UCSD-AML1 (cell line): ENCODE measurements around the gene LEKR1.
"Not testable (repeated sequence)": the region's sequence is repeated elsewhere in the genome, so short reads cannot be mapped to it uniquely, and the experiment has no call there.

Source experiments
- DNase-seq: peaks from one replicate; lab custom pipeline; 2025; ENCODE audit not compliant: unreplicated experiment; lab: John Stamatoyannopoulos, UW

The LEKR1 gene

GRCh38 chr3:156826144-156826895 is at the start of gene LEKR1:
LEKR1 (plus strand) TSS chr3:156826353; CDS start chr3:156829330, 2,977 bp downstream.
- DNase-seq, result peak; percentile 22

- DNase-seq, result no peak
Observed at GRCh38 chr3:156776871-156777270, 49.3 kb upstream of the LEKR1 start.

GRCh38 chr3:156781310-156782230 is 44.6 kb upstream of the LEKR1 start:
- no peak for DNase-seq

- DNase-seq, result no peak
Observed at GRCh38 chr3:156782319-156782718, 43.8 kb upstream of the LEKR1 start.

- no peak for DNase-seq
Observed at GRCh38 chr3:156782921-156783320, 43.2 kb upstream of the LEKR1 start.

- DNase-seq, result no peak
Observed at GRCh38 chr3:156787001-156787400, 39.2 kb upstream of the LEKR1 start.

- no peak for DNase-seq
Observed at GRCh38 chr3:156787926-156788663, 38.1 kb upstream of the LEKR1 start.

- DNase-seq, result no peak
Observed at GRCh38 chr3:156788846-156789245, 37.3 kb upstream of the LEKR1 start.

GRCh38 chr3:156790156-156790555 is 36.0 kb upstream of the LEKR1 start:
- DNase-seq, result no peak

GRCh38 chr3:156792114-156792513 is 34.0 kb upstream of the LEKR1 start:
- DNase-seq, result no peak

GRCh38 chr3:156792536-156792935 is 33.6 kb upstream of the LEKR1 start:
- DNase-seq, result no peak

GRCh38 chr3:156792945-156793344 is 33.2 kb upstream of the LEKR1 start:
- DNase-seq, result no peak

- DNase-seq, result no peak
Observed at GRCh38 chr3:156793400-156793799, 32.8 kb upstream of the LEKR1 start.

GRCh38 chr3:156793851-156794250 is 32.3 kb upstream of the LEKR1 start:
- no peak for DNase-seq

GRCh38 chr3:156795890-156796481 is 30.2 kb upstream of the LEKR1 start:
- no peak for DNase-seq

- DNase-seq, result no peak
Observed at GRCh38 chr3:156797368-156797767, 28.8 kb upstream of the LEKR1 start.

- DNase-seq, result not testable (repeated sequence)
Observed at GRCh38 chr3:156800287-156800686, 25.9 kb upstream of the LEKR1 start.

GRCh38 chr3:156801746-156802145 is 24.4 kb upstream of the LEKR1 start:
- no peak for DNase-seq

GRCh38 chr3:156802821-156803606 is 23.1 kb upstream of the LEKR1 start:
- DNase-seq, result no peak
